Brain microvascular endothelial cell (primary cell): ENCODE measurements around the gene CHCHD5.

Experiments
- DNase-seq: peaks from one replicate; pipeline ENCODE4 v3.0.0-alpha.2; 2020
- H3K27ac ChIP-seq: fragments of 250-450 bp; sonication (Bioruptor Pico); 2 replicates; pipeline ENCODE4 v1.5.1; 2020; ENCODE audit warnings: mild to moderate bottlenecking, moderate library complexity
- H3K27me3 ChIP-seq: fragments of 250-450 bp; sonication (Bioruptor Pico); replicated peaks from 2 replicates; pipeline ENCODE4 v1.5.1; 2020; ENCODE audit warnings: mild to moderate bottlenecking
- H3K36me3 ChIP-seq: fragments of 250-450 bp; sonication (Bioruptor Pico); replicated peaks from 2 replicates; pipeline ENCODE4 v1.5.1; 2020; ENCODE audit warnings: mild to moderate bottlenecking
- H3K4me3 ChIP-seq: 2 replicates; pipeline ENCODE4 v1.5.1; 2011; ENCODE audit warnings: low read depth, mild to moderate bottlenecking, control low read depth, low read length, moderate library complexity
- CTCF ChIP-seq: IDR thresholded peaks from 2 replicates; pipeline ENCODE4 v1.5.1; 2011; ENCODE audit warnings: low read depth, mild to moderate bottlenecking, moderate library complexity, low read length, control low read depth, inconsistent platforms; ENCODE audit errors: missing control alignments
- in situ Hi-C: cut with HindIII; loops from 2 replicates; pipeline ENCODE4 v1.10.0; 2017; ENCODE audit warnings: low sequenced_read_pairs, low pct_ligation_motif_present

The CHCHD5 gene

GRCh38 chr2:112572005-112572404 lies 12.4 kb upstream of the CHCHD5 start:
- Histone ChIP-seq H3K36me3 (peaks cover 69% of the 10 kb centered on the region), H3K27ac (no peak overlapping the region), H3K4me3 (no peak overlapping the region), H3K27me3 (no peaks in the 10 kb centered on the region)
- DNase-seq: no peak
- TF ChIP-seq CTCF: no peak
- in situ Hi-C loops: no loop called here

- DNase-seq: peak; percentile 32
- Histone ChIP-seq H3K27me3 (no peaks in the 10 kb centered on the region), H3K36me3 (peaks cover 26% of the 10 kb centered on the region), H3K27ac (no peak overlapping the region), H3K4me3 (no peak overlapping the region)
- TF ChIP-seq CTCF: peak; percentile 29
- in situ Hi-C loops: no loop called here
These were observed 6.7 kb upstream of the CHCHD5 start for GRCh38 chr2:112577756-112578155.

GRCh38 chr2:112579241-112579640 lies 5.2 kb upstream of the CHCHD5 start:
- no peak overlapping the region for H3K27ac ChIP-seq
- no peak overlapping the region for H3K4me3 ChIP-seq
- TF ChIP-seq CTCF: peak; percentile 11
- in situ Hi-C loops: no loop called here
- H3K27me3 ChIP-seq: no peaks in the 10 kb centered on the region
- peak; percentile 88 for DNase-seq
- peaks cover 16% of the 10 kb centered on the region for H3K36me3 ChIP-seq

GRCh38 chr2:112580084-112580483 lies 4.3 kb upstream of the CHCHD5 start:
- TF ChIP-seq CTCF: no peak
- in situ Hi-C loops: no loop called here
- Histone ChIP-seq H3K4me3 (no peak overlapping the region), H3K27ac (no peak overlapping the region), H3K36me3 (peaks cover 12% of the 10 kb centered on the region), H3K27me3 (no peaks in the 10 kb centered on the region)
- no peak for DNase-seq

GRCh38 chr2:112582314-112582746 lies 2.1 kb upstream of the CHCHD5 start:
- no peaks in the 10 kb centered on the region for H3K27me3 ChIP-seq
- no peak overlapping the region for H3K4me3 ChIP-seq
- in situ Hi-C loops: no loop called here
- no peaks in the 10 kb centered on the region for H3K36me3 ChIP-seq
- H3K27ac ChIP-seq: no peak overlapping the region
- peak; percentile 54 for DNase-seq
- TF ChIP-seq CTCF: peak; percentile 47

GRCh38 chr2:112583497-112584133 lies 794 bp upstream of the CHCHD5 start:
- H3K27ac ChIP-seq: peak overlapping the region; percentile 95
- no peaks in the 10 kb centered on the region for H3K36me3 ChIP-seq
- no peaks in the 10 kb centered on the region for H3K27me3 ChIP-seq
- TF ChIP-seq CTCF: no peak
- in situ Hi-C loops: no loop called here
- peak overlapping the region; percentile 90 for H3K4me3 ChIP-seq
- DNase-seq: no peak
